HCT116 (cell line): ENCODE measurements around the gene MAML3. TPM values are rescaled to one million over a fixed set of nuclear protein-coding genes. Genes with fewer than 3 reads are reported as not detected.

Experiments used
- ATAC-seq: fragments of 200-7000 bp; cut with Tn5 transposase; 2 replicates; pipeline ENCODE4 v1.9.1; 2020; ENCODE audit warnings: mild to moderate bottlenecking, moderate library complexity
- BruUV-seq: library from RNA; stranded (reverse); fragments of 400-500 nt; replicated peaks from 2 replicates; lab custom pipeline; 2021; lab: Mats Ljungman, UMichigan
- CTCF ChIA-PET: fragments of 300-600 bp; sonication (Branson Sonifier 250); formaldehyde crosslinking; loops from one replicate; lab custom pipeline; 2021; ENCODE audit warnings: antibody characterized with exemption; lab: Charles Lee
- POLR2A ChIA-PET: fragments of 300-600, 350-600 bp; sonication (Branson Sonifier 250); formaldehyde crosslinking; loops from one replicate; lab custom pipeline; 2021; ENCODE audit warnings: antibody characterized with exemption; lab: Charles Lee
- RAD21 ChIA-PET, 2 experiments: fragments of 300-600 bp; sonication (Branson Sonifier 250); formaldehyde crosslinking; loops; one replicate each; lab custom pipeline; 2023; ENCODE audit warnings: low total read pairs in 2 of 2; ENCODE audit not compliant: uncharacterized antibody in 2 of 2, unreplicated experiment in 2 of 2, low non-redundant PET in 1 of 2; lab: Charles Lee
- DNase-seq: peaks from one replicate; pipeline ENCODE4 v3.0.0-alpha.2; 2010; ENCODE audit warnings: low read depth, low spot score
- H2AFZ ChIP-seq: fragments of 200-600 bp; shearing (Covaris generic), sonication (generic); 2 replicates; pipeline ENCODE4 v1.6.1; 2017; ENCODE audit warnings: low read depth, mixed run types, mixed read lengths, antibody characterized with exemption, low read length; ENCODE audit not compliant: poor library complexity, severe bottlenecking
- H3K27ac ChIP-seq: 2 replicates; pipeline ENCODE4 v1.5.1; 2012; ENCODE audit warnings: low read depth, low read length
- H3K27me3 ChIP-seq: fragments of 200-600 bp; sonication (generic); 2 replicates; pipeline ENCODE4 v1.6.1; 2016; ENCODE audit warnings: mixed run types, low read length, mixed read lengths; ENCODE audit not compliant: insufficient read depth
- H3K36me3 ChIP-seq, 2 experiments: fragments of 200-500 bp in 1 of 2; fragments of 200-600 bp in 1 of 2; sonication (Bioruptor generic) in 1 of 2; sonication (generic) in 1 of 2; 2 replicates each; pipeline versions ENCODE4 v1.5.1 to v1.6.1; 2014 to 2016; ENCODE audit warnings: low read length in 2 of 2, inconsistent platforms in 1 of 2, mixed read lengths in 1 of 2, mixed run types in 1 of 2; ENCODE audit not compliant: insufficient read depth in 2 of 2, control insufficient read depth in 1 of 2
- H3K4me1 ChIP-seq, 2 experiments: fragments of 200-600 bp in 1 of 2; sonication (generic) in 1 of 2; 2 replicates each; pipeline versions ENCODE4 v1.5.1 to v1.6.1; 2012 to 2017; ENCODE audit warnings: low read length in 2 of 2, inconsistent platforms in 1 of 2, mild to moderate bottlenecking in 1 of 2, mixed read lengths in 1 of 2, mixed run types in 1 of 2, moderate library complexity in 1 of 2; ENCODE audit not compliant: insufficient read depth in 2 of 2, control insufficient read depth in 1 of 2
- H3K4me2 ChIP-seq: fragments of 200-600 bp; sonication (generic); 2 replicates; pipeline ENCODE4 v1.6.1; 2017; ENCODE audit warnings: mixed run types, low read length, mixed read lengths
- H3K4me3 ChIP-seq, 2 experiments: fragments of 200-600 bp in 1 of 2; sonication (generic) in 1 of 2; replicated peaks in 1 of 2; 2 replicates each; pipeline ENCODE4 v1.5.1; 2011 to 2016; ENCODE audit warnings: low read length in 2 of 2, control low read depth in 1 of 2, low read depth in 1 of 2, mild to moderate bottlenecking in 1 of 2, mixed read lengths in 1 of 2, mixed run types in 1 of 2
- H3K79me2 ChIP-seq: fragments of 200-600 bp; sonication (generic); 2 replicates; pipeline ENCODE4 v1.6.1; 2017; ENCODE audit warnings: mild to moderate bottlenecking, mixed run types, low read length, moderate library complexity, mixed read lengths; ENCODE audit not compliant: insufficient read depth
- H3K9ac ChIP-seq: fragments of 200-600 bp; sonication (generic); 2 replicates; pipeline ENCODE4 v1.6.1; 2016; ENCODE audit warnings: low read length, mixed read lengths
- H3K9me2 ChIP-seq: fragments of 200-600 bp; sonication (generic), shearing (Covaris generic); 2 replicates; pipeline ENCODE4 v1.6.1; 2017; ENCODE audit warnings: mixed run types, mild to moderate bottlenecking, moderate library complexity; ENCODE audit not compliant: insufficient read depth
- H3K9me3 ChIP-seq, 2 experiments: fragments of 200-500 bp in 1 of 2; fragments of 200-600 bp in 1 of 2; sonication (Bioruptor generic) in 1 of 2; sonication (generic) in 1 of 2; 2 replicates each; pipeline ENCODE4 v1.6.1; 2014 to 2017; ENCODE audit warnings: low read length in 2 of 2, mixed read lengths in 2 of 2, inconsistent platforms in 1 of 2, low read depth in 1 of 2, mild to moderate bottlenecking in 1 of 2, mixed run types in 1 of 2, moderate library complexity in 1 of 2; ENCODE audit not compliant: control insufficient read depth in 1 of 2, insufficient read depth in 1 of 2
- H4K20me1 ChIP-seq: fragments of 200-600 bp; sonication (generic), shearing (Covaris generic); 2 replicates; pipeline ENCODE4 v1.6.1; 2017; ENCODE audit warnings: mixed run types, mild to moderate bottlenecking, moderate library complexity; ENCODE audit not compliant: insufficient read depth
- CBX3 ChIP-seq: IDR thresholded peaks from 2 replicates; pipeline ENCODE4 v1.6.1; 2012; ENCODE audit warnings: low read depth
- CEBPB ChIP-seq: IDR thresholded peaks from 2 replicates; pipeline ENCODE4 v1.6.1; 2012; ENCODE audit warnings: low read depth
- EGR1 ChIP-seq: IDR thresholded peaks from 2 replicates; pipeline ENCODE4 v1.6.1; 2012; ENCODE audit warnings: low read depth
- POLR2AphosphoS5 ChIP-seq: IDR thresholded peaks from 2 replicates; pipeline ENCODE4 v1.6.1; 2011; ENCODE audit warnings: mild to moderate bottlenecking, low read depth, low read length, moderate library complexity
- RAD21 ChIP-seq: IDR thresholded peaks from 2 replicates; pipeline ENCODE4 v1.6.1; 2012; ENCODE audit warnings: low read depth, mild to moderate bottlenecking
- SIN3A ChIP-seq: IDR thresholded peaks from 2 replicates; pipeline ENCODE4 v1.6.1; 2012; ENCODE audit warnings: low read depth
- SP1 ChIP-seq: IDR thresholded peaks from 2 replicates; pipeline ENCODE4 v1.6.1; 2012; ENCODE audit warnings: low read depth
- SRF ChIP-seq: IDR thresholded peaks from 2 replicates; pipeline ENCODE4 v1.6.1; 2012; ENCODE audit warnings: low read depth
- ZFX ChIP-seq: fragments of 450-650 bp; IDR thresholded peaks from 2 replicates; pipeline ENCODE4 v1.6.1; 2017
- intact Hi-C: fragments of 100-400 bp; cut with micrococcal nuclease; formaldehyde crosslinking; loops from 2 replicates; pipeline ENCODE4 v1.10.0; 2022
- total RNA-seq: library from RNA; stranded (reverse); gene quantifications from one replicate; pipeline ENCODE4 v1.2.1, GENCODE V29; 2021; ENCODE audit not compliant: unreplicated experiment
- TF ChIP-seq, protein P1 (sequence below): IDR thresholded peaks from 2 replicates; pipeline ENCODE4 v1.6.1; 2012
- TF ChIP-seq, protein P2 (sequence below), 3 experiments: fragments of 200-600 bp in 1 of 3; sonication (generic) in 1 of 3; IDR thresholded peaks in 2 of 3; conservative IDR thresholded peaks in 1 of 3; 2 replicates each; pipeline ENCODE4 v1.5.1; 2012 to 2017; ENCODE audit warnings: low read depth in 2 of 3, low read length in 2 of 3, antibody characterized with exemption in 1 of 3, borderline replicate concordance in 1 of 3, control low read depth in 1 of 3, mild to moderate bottlenecking in 1 of 3, mixed read lengths in 1 of 3, mixed run types in 1 of 3, moderate library complexity in 1 of 3; ENCODE audit not compliant: insufficient read depth in 1 of 3
- TF ChIP-seq, protein P3 (sequence below): IDR thresholded peaks from 2 replicates; pipeline ENCODE4 v1.6.1; 2012
- TF ChIP-seq, protein P4 (sequence below): IDR thresholded peaks from 2 replicates; pipeline ENCODE4 v1.6.1; 2011; ENCODE audit warnings: mild to moderate bottlenecking, low read length, moderate library complexity; ENCODE audit not compliant: insufficient replicate concordance; ENCODE audit errors: extremely low read depth

MAML3 gene
- total RNA-seq, 1 experiment from 2014 or later: 3.1 TPM

DNA sequence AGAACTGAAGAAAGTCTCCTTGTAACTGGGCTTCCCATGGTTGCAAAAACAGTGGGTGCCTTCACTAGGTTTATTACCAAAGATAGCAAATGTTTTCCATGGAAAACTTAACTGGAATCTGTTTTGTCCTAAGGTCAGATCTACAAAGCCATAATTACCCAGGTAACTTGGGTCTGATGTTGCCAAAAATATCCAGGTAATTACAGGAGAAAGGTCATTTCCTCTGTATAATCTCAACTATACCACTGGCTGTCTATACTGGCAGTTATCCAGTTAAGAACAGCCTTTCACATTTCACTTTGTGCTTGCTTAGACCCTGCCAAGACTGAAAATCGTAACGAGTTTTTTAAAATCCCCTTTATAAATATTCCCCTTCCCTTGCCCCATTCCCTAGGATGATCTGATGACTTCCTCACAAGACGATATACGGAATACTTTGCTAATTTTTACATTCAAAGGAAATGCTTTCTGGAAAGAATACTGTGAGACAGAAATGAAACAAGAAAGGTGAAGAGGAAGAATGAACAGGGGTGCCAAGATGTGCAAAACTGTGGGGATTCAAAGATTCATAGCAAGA, 105.5 kb downstream of the MAML3 start:
- CTCF ChIA-PET: no interaction called here
- no peak overlapping the region for H3K9ac ChIP-seq
- DNase-seq (no peak), ATAC-seq (no peak)
- RAD21 ChIA-PET: no interaction called here
- H3K36me3 ChIP-seq: no peaks in the 10 kb centered on the region
- H3K4me1 ChIP-seq: peaks cover 0 to 6% of the 10 kb centered on the region in 2 experiments; a peak in 1 of 4 replicates
- H4K20me1 ChIP-seq: no peaks in the 10 kb centered on the region
- intact Hi-C loops: loop anchor here (5.0 kb wide), 1 partner anchor 391 kb away; no protein-coding TSS in a partner anchor
- no peaks in the 10 kb centered on the region for H3K79me2 ChIP-seq
- no peak overlapping the region for H3K4me3 ChIP-seq
- H3K4me2 ChIP-seq: no peak overlapping the region
- H3K9me3 ChIP-seq: no peaks in the 10 kb centered on the region
- peaks cover 8% of the 10 kb centered on the region; the same call in 1 of the 2 replicates for H3K27me3 ChIP-seq
- H3K9me2 ChIP-seq: no peaks in the 10 kb centered on the region
- no peak overlapping the region for H2AFZ ChIP-seq
- TF ChIP-seq, protein P1, sequence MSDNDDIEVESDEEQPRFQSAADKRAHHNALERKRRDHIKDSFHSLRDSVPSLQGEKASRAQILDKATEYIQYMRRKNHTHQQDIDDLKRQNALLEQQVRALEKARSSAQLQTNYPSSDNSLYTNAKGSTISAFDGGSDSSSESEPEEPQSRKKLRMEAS: no peak
- TF ChIP-seq, protein P2, sequence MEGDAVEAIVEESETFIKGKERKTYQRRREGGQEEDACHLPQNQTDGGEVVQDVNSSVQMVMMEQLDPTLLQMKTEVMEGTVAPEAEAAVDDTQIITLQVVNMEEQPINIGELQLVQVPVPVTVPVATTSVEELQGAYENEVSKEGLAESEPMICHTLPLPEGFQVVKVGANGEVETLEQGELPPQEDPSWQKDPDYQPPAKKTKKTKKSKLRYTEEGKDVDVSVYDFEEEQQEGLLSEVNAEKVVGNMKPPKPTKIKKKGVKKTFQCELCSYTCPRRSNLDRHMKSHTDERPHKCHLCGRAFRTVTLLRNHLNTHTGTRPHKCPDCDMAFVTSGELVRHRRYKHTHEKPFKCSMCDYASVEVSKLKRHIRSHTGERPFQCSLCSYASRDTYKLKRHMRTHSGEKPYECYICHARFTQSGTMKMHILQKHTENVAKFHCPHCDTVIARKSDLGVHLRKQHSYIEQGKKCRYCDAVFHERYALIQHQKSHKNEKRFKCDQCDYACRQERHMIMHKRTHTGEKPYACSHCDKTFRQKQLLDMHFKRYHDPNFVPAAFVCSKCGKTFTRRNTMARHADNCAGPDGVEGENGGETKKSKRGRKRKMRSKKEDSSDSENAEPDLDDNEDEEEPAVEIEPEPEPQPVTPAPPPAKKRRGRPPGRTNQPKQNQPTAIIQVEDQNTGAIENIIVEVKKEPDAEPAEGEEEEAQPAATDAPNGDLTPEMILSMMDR (IDR thresholded peaks at IDR 0.05 in 2 of 3, conservative IDR thresholded peaks at IDR 0.05 in 1 of 3; ENCODE audit: borderline replicate concordance in 1 of 3, insufficient read depth in 1 of 3, low read depth in 2 of 3, low read length in 2 of 3): no peak
- TF ChIP-seq, protein P3, sequence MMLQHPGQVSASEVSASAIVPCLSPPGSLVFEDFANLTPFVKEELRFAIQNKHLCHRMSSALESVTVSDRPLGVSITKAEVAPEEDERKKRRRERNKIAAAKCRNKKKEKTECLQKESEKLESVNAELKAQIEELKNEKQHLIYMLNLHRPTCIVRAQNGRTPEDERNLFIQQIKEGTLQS: no peak
- TF ChIP-seq SP1: no peak
- H3K27ac ChIP-seq: no peak overlapping the region
- POLR2A ChIA-PET: no interaction called here
- no TSS peak for BruUV-seq

DNA sequence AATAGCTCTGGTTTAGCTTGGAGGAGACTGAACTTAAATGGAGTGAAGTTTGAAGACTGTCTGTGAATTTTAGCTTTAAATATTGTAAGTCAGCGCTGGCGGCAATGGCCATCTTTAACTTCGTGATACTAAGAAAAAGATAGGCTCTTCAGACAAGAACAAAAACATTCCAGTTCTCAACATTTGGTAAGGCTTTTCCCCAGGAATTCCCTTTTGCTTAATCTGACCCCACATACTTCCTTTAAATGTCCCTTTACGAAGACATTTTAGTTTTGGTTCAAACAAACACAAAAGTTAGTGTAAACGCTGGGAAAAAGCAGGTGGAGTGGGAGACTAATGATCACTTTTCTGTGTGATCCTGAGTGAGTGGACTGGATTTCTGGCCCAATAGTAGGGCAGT, 106.2 kb downstream of the MAML3 start:
- H3K4me1 ChIP-seq: peaks cover 0 to 6% of the 10 kb centered on the region in 2 experiments; a peak in 1 of 4 replicates
- intact Hi-C loops: loop anchor here (5.0 kb wide), 1 partner anchor 390 kb away; no protein-coding TSS in a partner anchor
- ChIA-PET RAD21 (no interaction called here), POLR2A (no interaction called here), CTCF (no interaction called here)
- BruUV-seq: no TSS peak
- H3K9me3 ChIP-seq: no peaks in the 10 kb centered on the region
- H3K9ac ChIP-seq: no peak overlapping the region
- H3K79me2 ChIP-seq: no peaks in the 10 kb centered on the region
- no peak overlapping the region for H3K27ac ChIP-seq
- no peak overlapping the region for H3K4me2 ChIP-seq
- ATAC-seq (no peak), DNase-seq (no peak)
- no peaks in the 10 kb centered on the region for H3K36me3 ChIP-seq
- no peaks in the 10 kb centered on the region for H3K9me2 ChIP-seq
- no peak overlapping the region for H2AFZ ChIP-seq
- no peaks in the 10 kb centered on the region for H4K20me1 ChIP-seq
- peaks cover 8% of the 10 kb centered on the region; the same call in 1 of the 2 replicates for H3K27me3 ChIP-seq
- no peak overlapping the region for H3K4me3 ChIP-seq
- TF ChIP-seq SIN3A: no peak
- TF ChIP-seq, protein P4, sequence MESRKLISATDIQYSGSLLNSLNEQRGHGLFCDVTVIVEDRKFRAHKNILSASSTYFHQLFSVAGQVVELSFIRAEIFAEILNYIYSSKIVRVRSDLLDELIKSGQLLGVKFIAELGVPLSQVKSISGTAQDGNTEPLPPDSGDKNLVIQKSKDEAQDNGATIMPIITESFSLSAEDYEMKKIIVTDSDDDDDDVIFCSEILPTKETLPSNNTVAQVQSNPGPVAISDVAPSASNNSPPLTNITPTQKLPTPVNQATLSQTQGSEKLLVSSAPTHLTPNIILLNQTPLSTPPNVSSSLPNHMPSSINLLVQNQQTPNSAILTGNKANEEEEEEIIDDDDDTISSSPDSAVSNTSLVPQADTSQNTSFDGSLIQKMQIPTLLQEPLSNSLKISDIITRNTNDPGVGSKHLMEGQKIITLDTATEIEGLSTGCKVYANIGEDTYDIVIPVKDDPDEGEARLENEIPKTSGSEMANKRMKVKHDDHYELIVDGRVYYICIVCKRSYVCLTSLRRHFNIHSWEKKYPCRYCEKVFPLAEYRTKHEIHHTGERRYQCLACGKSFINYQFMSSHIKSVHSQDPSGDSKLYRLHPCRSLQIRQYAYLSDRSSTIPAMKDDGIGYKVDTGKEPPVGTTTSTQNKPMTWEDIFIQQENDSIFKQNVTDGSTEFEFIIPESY: no peak
- TF ChIP-seq ZFX: no peak
- no peak for TF ChIP-seq POLR2AphosphoS5
- TF ChIP-seq SRF: no peak
- TF ChIP-seq RAD21: no peak
- TF ChIP-seq, protein P2 (IDR thresholded peaks at IDR 0.05 in 2 of 3, conservative IDR thresholded peaks at IDR 0.05 in 1 of 3; ENCODE audit: borderline replicate concordance in 1 of 3, insufficient read depth in 1 of 3, low read depth in 2 of 3, low read length in 2 of 3): no peak
- TF ChIP-seq CBX3: no peak
- no peak for TF ChIP-seq EGR1
- no peak for TF ChIP-seq CEBPB
